ENCODE measurements around the gene PCED1B.
A peak's percentile ranks its signal among the peaks of the same experiment; 100 is the strongest.
"Not testable (repeated sequence)": the region's sequence is repeated elsewhere in the genome, so short reads cannot be mapped to it uniquely, and the experiment has no call there.

Gene PCED1B

DNA sequence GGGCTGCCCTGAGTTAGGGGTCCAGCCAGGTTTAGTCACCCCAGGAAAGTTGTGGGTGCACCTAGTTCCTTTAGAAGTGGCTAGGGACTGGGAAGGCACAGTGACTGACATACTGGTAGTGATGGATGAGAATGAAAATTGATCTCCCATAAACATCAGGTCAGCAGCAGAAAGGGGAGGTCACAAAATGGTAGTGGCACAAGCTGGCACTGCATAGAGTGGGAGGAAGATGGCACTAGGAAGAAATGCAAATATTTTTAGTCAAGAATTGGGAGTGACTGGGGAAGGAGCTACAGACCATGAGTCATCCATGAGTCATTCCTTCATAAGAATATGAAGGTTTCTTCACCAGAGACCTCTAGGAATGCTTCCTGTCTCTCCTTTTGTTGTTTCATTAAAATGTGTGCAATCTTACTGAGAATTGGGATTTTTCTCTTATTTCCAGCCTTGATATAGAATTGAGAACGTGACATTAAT, 198.6 kb downstream of the PCED1B start:
- DNase-seq (ENCODE audit: low read depth): peak; percentile 92
- no peak overlapping the region for H3K4me3 ChIP-seq (ENCODE audit: low read depth, low read length)
- TF ChIP-seq MAX (IDR thresholded peaks at IDR 0.05; ENCODE audit: low read depth, low read length) (no peak), MYC (IDR thresholded peaks at IDR 0.05; ENCODE audit: low read depth, low read length) (peak; percentile 36; the same call in 1 of the 2 replicates)

- DNase-seq (ENCODE audit: low read depth): peak; percentile 12
These were observed 200.3 kb downstream of the PCED1B start for GRCh38 chr12:47279758-47280157.

DNA sequence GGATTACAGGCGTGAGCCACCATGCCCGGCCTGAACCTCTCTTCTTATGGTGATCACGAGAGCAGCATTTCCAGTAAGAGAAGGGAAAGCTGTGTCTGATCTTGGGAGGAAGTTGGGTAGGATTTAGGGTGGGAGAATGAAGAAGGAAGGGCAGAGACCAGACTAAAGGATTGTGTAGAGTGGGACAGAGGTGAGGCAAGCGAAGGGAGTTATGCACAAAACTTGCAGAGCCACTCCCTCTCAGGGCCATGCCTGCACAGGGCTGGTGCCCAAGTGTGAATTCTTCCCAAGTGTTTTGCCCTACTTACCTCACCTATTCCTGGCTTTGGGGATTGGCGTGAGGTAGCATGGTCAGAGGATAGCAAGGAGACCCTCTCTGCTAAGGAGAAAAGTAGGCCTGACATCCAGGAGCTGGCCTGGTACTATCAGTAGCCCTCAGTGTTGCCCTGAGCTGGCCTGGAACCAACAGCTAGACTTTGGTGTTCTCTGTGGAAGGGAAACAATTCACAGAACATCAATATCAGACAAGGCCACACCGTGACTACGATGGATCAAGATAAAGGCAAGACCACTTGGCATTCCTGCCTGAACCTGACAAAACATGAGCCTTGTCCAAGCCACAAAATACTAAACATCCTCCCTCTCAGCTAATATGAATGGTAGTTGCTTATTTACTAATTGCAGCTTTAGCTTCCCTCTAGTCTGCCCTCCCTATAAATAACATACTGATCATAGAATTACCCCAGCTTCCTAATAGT, 201.3 kb downstream of the PCED1B start:
- DNase-seq (ENCODE audit: low read depth): no peak
- TF ChIP-seq, protein P1, sequence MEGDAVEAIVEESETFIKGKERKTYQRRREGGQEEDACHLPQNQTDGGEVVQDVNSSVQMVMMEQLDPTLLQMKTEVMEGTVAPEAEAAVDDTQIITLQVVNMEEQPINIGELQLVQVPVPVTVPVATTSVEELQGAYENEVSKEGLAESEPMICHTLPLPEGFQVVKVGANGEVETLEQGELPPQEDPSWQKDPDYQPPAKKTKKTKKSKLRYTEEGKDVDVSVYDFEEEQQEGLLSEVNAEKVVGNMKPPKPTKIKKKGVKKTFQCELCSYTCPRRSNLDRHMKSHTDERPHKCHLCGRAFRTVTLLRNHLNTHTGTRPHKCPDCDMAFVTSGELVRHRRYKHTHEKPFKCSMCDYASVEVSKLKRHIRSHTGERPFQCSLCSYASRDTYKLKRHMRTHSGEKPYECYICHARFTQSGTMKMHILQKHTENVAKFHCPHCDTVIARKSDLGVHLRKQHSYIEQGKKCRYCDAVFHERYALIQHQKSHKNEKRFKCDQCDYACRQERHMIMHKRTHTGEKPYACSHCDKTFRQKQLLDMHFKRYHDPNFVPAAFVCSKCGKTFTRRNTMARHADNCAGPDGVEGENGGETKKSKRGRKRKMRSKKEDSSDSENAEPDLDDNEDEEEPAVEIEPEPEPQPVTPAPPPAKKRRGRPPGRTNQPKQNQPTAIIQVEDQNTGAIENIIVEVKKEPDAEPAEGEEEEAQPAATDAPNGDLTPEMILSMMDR (IDR thresholded peaks at IDR 0.05; ENCODE audit: low read depth, low read length): no peak
- TF ChIP-seq POLR2A (IDR thresholded peaks at IDR 0.05; ENCODE audit: extremely low read depth, insufficient read length): no peak
- TF ChIP-seq MAX (IDR thresholded peaks at IDR 0.05; ENCODE audit: low read depth, low read length): no peak
- no peak for TF ChIP-seq MYC (IDR thresholded peaks at IDR 0.05; ENCODE audit: low read depth, low read length)
- H3K4me3 ChIP-seq (ENCODE audit: low read depth, low read length): no peak overlapping the region

More at GRCh38 chr12:47279758-47280157, 200.3 kb downstream of the PCED1B start:
- not testable (repeated sequence) for H3K4me3 ChIP-seq (ENCODE audit: low read depth, low read length)

GRCh38 chr12:47281667-47282171, 202.3 kb downstream of the PCED1B start:
- H3K4me3 ChIP-seq (ENCODE audit: low read depth, low read length): no peak overlapping the region
- no peak for DNase-seq (ENCODE audit: low read depth)
- TF ChIP-seq, protein P1 (IDR thresholded peaks at IDR 0.05; ENCODE audit: low read depth, low read length): no peak
- TF ChIP-seq MAX (IDR thresholded peaks at IDR 0.05; ENCODE audit: low read depth, low read length): no peak

DNA sequence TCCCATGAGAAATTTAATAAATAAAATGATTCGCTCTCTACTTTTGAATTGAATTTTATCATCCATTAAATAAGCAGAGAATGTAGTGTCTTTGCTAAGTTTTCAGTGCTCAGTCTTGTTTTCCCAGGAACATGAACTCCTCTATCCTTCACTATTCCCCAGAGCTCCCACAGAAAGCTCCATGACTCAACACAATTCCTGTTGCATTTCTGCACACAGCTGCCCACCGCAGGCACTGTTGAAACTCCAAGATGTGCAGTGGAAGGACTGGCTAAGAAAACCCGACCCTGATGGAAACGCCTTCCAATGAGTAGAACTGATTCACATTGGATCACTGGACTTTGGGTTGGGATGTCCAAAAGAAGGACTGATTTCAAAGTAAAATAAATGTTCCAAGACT, 202.8 kb downstream of the PCED1B start:
- no peak for DNase-seq (ENCODE audit: low read depth)

More for the DNA sequence above, 202.8 kb downstream of the PCED1B start:
- H3K4me3 ChIP-seq (ENCODE audit: low read depth, low read length): no peak overlapping the region
- no peak for TF ChIP-seq MYC (IDR thresholded peaks at IDR 0.05; ENCODE audit: low read depth, low read length)
- TF ChIP-seq, protein P1 (IDR thresholded peaks at IDR 0.05; ENCODE audit: low read depth, low read length): no peak
- no peak for TF ChIP-seq POLR2A (IDR thresholded peaks at IDR 0.05; ENCODE audit: extremely low read depth, insufficient read length)
- no peak for TF ChIP-seq MAX (IDR thresholded peaks at IDR 0.05; ENCODE audit: low read depth, low read length)
